ENCODE data around the gene HIKESHI.
"Not testable (repeated sequence)": the region's sequence is repeated elsewhere in the genome, so short reads cannot be mapped to it uniquely, and the experiment has no call there.

Gene HIKESHI

DNA sequence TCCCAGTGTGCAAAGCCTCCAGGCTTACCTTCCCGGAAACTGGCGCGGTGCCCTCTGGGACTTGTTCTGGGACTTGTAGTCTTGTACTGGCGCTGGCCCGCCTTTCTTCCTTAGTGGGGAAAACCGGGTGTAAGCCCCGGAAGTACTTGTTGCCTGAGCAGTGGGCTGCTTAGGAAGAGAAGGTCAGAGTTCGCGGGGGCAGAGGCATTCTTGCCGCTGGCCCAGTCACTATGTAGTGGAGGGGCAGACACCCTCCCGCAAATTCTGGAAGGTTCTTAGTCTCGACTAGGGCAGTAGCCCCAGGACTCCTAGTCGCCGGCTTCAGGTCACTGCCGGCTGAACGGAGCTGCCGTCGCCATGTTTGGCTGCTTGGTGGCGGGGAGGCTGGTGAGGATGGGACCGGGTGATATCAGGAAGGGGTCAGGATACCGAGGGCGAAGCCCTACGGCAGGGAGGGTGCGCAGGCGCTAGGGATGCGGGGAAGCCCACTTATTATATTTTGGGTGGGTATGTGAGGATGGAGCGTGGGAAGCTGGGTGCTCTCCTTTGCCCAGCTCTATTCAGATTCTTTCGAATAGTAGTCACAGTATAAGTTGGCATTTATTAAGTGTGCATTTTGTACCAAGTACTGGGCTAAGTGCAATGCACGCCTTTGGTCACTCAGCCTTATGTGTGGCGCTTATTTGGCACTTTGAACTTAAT lies at the start of gene HIKESHI:
HIKESHI (plus strand) TSS at position 149 of the 702 bp plus-strand sequence; CDS start at position 358, 209 bp downstream.
- DNase-seq (ENCODE audit: low spot score): peak; percentile 98

- no peak for DNase-seq (ENCODE audit: low spot score)
These were observed 46.1 kb upstream of the HIKESHI start for GRCh38 chr11:86255896-86256295.

- DNase-seq (ENCODE audit: low spot score): no peak
These were observed 45.4 kb upstream of the HIKESHI start for GRCh38 chr11:86256608-86257007.

DNA sequence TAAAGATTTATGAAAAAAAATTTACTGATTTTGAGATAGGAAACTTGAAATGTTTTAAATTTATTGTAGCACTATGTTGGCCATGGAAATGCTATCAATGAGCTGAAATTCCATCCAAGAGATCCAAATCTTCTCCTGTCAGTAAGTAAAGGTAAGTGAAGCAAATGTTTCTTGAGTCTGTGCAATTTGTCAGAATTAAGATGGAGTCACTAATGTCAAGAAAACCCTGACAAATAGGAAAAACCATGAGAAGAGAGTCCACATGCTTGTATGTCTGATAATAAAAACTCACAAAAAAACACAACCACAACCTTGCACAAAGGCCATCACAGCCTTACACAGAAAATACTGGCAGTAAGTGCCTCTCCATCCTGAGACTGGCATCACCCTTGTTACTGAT lies 44.6 kb upstream of the HIKESHI start:
- no peak for DNase-seq (ENCODE audit: low spot score)

DNA sequence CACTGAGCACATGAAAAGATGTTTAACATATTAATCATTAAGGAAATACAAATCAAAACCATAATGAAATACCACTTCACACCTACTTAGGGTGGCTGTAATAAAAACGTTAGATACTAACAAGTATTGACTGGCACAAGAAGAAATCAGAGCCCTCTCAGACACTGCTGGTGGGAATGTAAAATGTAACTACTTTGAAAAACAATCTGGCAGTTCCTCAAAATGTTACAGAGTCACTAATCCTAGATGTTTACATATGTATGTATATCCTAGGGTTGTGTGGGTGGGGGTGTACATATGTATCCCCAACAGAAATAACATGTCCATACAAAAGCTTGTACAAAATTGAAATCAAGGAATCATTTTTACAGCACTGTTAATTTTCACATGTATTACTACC lies 42.3 kb upstream of the HIKESHI start:
- no peak for DNase-seq (ENCODE audit: low spot score)

DNA sequence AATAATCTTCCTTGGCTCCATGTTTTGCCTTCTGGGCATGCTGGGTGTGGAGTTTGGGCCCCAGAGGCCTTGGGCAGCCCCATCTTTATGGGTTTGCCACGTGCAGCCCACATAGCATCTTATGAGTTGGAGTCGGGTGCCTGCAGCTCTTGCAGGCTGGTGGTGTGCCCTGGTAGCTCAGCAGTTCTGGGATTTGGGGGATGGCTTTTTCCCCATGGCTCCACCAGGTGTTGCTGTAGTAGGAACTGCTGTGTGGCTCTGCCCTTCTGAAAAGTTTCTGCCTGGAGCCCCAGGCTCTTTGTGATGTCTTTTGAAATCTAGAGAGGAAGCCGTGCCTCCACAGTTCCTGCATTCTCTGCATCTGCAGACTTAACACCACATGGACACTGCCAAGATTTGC lies 40.7 kb upstream of the HIKESHI start:
- DNase-seq (ENCODE audit: low spot score): no peak

DNA sequence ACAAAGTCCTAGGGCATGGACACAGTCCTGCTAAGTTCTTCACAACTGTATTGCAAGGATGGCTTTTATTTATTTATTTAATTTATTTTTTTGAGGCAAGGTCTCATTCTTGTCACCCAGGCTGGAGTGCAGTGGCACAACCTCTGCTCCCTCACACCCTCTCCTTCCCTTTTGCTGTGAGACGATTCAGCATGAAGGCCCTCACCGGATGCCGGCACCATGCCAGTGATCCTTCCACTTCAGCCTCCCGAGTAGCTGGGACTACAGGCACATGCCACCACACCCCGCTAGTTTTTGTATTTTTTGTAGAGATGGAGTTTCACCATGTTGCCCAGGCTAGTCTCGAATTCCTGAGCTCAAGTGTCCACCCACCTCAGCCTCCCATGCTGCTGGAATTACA lies 39.7 kb upstream of the HIKESHI start:
- no peak for DNase-seq (ENCODE audit: low spot score)

DNA sequence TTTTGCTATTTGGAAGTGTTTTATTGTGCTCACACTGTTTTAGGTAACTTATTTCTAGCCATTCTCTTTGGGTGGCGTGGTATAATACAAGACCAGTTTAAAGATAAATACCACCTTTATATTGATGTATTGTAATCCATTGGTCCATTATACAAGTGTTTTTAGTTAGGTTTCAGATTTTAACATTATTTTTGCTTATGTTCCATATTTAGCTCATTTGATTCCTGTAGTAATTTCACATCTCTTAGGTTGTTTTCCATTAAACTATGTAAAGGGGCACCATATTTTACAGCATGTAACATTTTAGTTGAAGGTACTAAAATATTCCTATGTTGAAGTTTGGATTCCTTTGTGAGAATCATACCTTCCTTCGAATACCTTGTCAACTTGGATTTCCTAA lies 37.4 kb upstream of the HIKESHI start:
- DNase-seq (ENCODE audit: low spot score): no peak

- DNase-seq (ENCODE audit: low spot score): no peak
These were observed 36.8 kb upstream of the HIKESHI start for GRCh38 chr11:86265194-86265593.

- DNase-seq (ENCODE audit: low spot score): no peak
These were observed 32.4 kb upstream of the HIKESHI start for GRCh38 chr11:86269645-86270044.

DNA sequence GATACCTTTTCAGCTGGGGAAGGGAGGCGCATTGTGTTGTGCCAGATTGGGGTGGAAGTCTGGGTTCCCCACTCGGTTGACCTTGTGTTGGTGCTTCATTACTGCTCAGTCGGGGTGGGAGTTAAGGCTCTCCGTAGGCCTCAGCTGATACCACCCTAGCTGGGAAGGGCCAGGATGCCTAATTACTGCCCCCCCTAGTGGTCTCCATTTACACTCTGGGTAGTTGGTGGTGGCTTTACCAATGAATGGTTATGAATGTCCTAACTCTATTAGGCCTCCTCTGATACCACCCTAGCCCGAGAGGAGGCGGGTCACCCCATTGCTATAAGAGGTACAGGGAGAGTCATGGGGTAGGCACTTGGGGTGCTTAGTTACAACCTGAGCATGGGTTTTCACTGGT lies 27.5 kb upstream of the HIKESHI start:
- DNase-seq (ENCODE audit: low spot score): no peak

DNA sequence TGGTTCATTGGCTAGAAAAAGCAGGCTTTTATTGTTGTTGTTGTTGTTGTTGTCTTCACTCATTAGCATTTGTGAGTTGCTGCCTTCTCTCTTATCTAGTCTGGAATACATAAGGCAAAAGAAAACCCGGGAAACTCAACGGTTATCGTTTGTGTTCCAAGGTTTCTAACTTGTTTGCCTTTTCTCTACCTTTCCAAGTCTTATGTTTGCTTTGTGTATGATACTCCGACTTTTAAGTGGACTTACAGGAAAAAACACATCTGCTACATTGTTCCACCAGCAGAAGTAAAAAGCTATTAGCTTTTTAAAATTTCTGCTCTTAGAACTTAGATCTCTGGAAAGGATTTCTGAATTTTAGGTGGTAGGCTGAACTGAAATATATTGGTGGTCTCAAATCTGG lies 27.0 kb upstream of the HIKESHI start:
- DNase-seq (ENCODE audit: low spot score): no peak

- no peak for DNase-seq (ENCODE audit: low spot score)
These were observed 26.3 kb upstream of the HIKESHI start for GRCh38 chr11:86275493-86276370.

GRCh38 chr11:86277741-86278140 lies 24.3 kb upstream of the HIKESHI start:
- no peak for DNase-seq (ENCODE audit: low spot score)

DNA sequence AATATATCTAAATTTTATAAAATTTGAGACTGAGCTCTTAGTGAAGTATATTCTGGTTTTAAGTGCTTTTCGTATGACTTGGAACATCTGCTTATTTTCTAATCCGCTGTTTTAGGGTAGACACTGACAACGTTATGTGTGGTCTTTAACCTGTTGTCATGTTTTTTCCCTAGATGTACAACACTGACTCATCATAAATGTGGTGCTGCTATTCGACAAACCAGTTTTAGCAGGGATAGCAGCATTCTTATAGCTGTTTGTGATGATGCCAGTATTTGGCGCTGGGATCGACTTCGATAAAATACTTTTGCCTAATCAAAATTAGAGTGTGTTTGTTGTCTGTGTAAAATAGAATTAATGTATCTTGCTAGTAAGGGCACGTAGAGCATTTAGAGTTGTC lies 23.8 kb upstream of the HIKESHI start:
- no peak for DNase-seq (ENCODE audit: low spot score)

DNA sequence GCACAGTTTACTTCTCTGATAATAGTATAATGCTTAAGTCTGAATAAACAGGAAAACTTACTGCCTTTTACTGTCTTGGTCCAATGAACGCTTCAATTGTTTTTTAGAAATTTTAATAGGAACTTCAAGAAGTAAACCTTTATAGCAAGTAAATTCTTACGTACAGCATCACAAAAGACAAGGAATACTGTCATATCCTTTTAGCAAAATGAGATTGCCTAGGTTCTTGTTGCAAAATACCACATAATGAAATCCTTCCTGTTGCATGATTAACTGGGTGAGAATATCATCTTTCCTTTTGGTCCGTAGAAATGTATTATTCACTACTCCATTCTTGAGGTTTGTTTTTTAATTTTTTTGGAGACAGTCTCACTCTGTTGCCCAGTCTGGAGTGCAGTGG lies 22.3 kb upstream of the HIKESHI start:
- no peak for DNase-seq (ENCODE audit: low spot score)

GRCh38 chr11:86287468-86287796 lies 14.6 kb upstream of the HIKESHI start:
- DNase-seq (ENCODE audit: low spot score): no peak

DNA sequence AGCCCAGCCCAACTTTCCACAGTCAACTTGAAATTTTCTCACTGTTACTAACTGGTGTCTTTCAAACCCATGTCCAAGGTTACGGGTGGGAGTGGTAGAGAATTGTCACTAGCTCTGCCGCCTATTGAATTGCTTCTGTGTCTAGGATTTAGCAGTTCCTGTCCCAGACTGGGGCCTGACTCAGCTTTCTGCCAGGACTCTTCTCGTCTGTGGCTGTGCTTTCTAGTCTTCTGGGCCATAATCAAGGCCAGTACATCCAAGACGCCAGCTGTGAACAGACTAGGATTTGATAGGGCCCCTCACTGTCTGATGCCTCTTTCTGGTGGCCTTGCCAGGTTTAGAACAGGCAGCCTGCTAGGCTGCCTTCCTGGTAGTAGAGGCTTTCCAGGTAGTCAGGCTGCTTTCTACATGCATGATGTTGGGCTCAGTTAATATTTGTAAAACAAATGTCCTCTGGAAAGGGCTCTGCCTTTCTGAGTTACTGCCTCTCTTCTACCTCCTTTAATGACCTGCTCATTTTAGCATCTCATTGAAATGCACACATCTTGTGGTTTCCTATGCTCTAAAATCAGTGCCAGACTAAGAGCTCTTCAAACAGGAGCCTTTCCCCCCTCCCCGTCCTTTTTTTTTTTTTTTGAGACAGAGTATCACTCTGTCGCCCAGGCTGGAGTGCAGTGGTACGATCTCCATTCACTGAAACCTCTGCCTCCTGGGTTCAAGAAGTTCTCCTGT lies 13.1 kb upstream of the HIKESHI start:
- no peak for DNase-seq (ENCODE audit: low spot score)

GRCh38 chr11:86289508-86290280 lies 12.3 kb upstream of the HIKESHI start:
- DNase-seq (ENCODE audit: low spot score): not testable (repeated sequence)

DNA sequence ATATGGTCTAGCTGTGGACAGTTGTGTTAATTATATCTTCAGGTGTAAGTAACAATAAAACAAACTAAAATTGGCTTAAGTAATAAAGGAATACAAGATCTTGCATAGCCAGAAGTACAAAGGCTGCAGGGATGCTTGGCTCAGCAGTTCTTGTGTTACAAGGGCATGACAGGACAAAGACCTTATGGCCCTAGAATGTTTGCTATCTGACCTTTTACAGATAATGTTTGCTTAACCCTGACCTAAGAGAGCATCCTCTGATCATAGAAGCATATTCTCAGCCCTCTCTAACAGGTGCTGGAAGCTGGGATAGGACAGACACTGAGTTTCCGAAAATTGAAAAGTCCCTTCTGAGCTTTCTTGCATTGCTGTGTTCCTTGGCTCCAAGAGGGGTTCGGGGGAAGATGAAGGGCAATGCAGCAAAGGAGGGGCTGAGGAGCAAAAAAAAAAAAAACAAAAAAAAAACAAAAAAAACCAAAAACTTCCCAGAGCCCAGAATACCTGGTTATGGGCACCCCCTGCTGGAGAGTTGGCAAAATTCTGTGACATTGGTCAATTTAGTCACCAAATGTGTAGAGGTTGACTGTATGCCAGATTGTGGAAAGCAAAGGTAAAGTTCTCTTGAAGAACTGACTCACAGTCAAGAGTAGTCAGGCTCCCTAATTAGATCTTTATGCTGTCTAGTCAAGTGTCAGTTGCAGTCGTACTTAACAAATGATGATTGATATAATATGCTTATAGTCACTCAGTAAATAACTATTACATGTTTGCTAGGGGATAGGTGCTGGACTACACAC lies 10.4 kb upstream of the HIKESHI start:
- DNase-seq (ENCODE audit: low spot score): peak; percentile 72

GRCh38 chr11:86292912-86293616 lies 9.0 kb upstream of the HIKESHI start:
- no peak for DNase-seq (ENCODE audit: low spot score)
